Panc1 (cell line): ENCODE results near the gene SNX33.

Experiments used
- POLR2AphosphoS5 ChIP-seq: IDR thresholded peaks from 2 replicates; pipeline ENCODE4 v1.6.1; 2012; ENCODE audit warnings: mild to moderate bottlenecking, low read depth, low read length, moderate library complexity
- SIN3A ChIP-seq: IDR thresholded peaks from 2 replicates; pipeline ENCODE4 v1.6.1; 2012; ENCODE audit warnings: low read depth, mild to moderate bottlenecking, low read length, moderate library complexity, borderline replicate concordance; ENCODE audit not compliant: insufficient read depth
- TF ChIP-seq, protein P1 (sequence below): fragments of 450-650 bp; IDR thresholded peaks from 2 replicates; pipeline ENCODE4 v1.5.1; 2017; ENCODE audit warnings: mild to moderate bottlenecking
- TF ChIP-seq, protein P2 (sequence below), 2 experiments: IDR thresholded peaks; 2 replicates each; pipeline ENCODE4 v1.6.1; 2011 to 2012; ENCODE audit warnings: low read depth in 2 of 2, control low read depth in 1 of 2, low read length in 1 of 2, mild to moderate bottlenecking in 1 of 2, moderate library complexity in 1 of 2; ENCODE audit not compliant: insufficient read depth in 1 of 2

DNA sequence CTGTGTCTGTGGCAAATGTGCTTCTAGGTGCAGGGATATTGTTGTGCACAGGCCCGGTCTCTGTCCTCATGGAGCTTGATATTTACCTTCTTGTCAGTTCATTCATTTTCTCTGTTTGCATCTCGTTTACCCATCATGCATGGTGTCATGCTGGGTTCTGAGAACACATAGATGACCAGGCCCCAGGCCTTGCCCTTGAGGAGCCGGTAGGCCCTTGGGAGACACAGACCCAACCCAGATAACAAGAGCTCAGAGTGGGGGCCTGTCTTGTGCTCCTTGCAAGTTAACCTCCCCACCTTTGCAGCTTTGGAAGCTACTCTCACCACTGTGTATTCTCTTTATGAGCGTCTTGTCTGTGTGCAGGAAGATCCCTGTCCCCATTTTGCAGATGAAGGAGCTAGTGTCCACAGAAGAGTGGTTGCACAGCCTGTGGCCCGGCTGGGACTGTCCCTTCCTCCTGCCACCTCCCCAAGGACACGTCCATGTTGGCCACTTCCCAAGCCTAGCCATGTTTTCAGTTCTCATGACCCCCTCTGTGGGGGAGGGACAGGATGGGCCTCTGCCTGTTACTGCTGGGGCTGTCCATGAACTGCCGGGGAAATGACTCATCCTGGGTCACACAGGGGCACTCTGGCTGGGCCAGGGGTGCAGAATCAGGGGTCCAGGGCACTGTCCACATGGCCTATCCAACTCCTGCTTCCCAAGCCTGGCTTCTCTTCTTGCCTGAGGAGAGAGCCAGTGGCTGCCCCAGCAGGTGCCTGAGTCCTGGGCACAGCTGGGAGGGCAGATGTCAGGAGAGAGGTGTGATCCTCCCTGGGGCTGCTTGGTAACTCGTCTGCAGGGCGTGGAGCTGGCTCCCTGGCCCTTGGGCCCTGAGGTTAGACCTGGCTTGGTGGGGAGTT is 3.4 kb downstream of the SNX33 start:
- TF ChIP-seq SIN3A (no peak), POLR2AphosphoS5 (no peak)
- TF ChIP-seq, protein P1, sequence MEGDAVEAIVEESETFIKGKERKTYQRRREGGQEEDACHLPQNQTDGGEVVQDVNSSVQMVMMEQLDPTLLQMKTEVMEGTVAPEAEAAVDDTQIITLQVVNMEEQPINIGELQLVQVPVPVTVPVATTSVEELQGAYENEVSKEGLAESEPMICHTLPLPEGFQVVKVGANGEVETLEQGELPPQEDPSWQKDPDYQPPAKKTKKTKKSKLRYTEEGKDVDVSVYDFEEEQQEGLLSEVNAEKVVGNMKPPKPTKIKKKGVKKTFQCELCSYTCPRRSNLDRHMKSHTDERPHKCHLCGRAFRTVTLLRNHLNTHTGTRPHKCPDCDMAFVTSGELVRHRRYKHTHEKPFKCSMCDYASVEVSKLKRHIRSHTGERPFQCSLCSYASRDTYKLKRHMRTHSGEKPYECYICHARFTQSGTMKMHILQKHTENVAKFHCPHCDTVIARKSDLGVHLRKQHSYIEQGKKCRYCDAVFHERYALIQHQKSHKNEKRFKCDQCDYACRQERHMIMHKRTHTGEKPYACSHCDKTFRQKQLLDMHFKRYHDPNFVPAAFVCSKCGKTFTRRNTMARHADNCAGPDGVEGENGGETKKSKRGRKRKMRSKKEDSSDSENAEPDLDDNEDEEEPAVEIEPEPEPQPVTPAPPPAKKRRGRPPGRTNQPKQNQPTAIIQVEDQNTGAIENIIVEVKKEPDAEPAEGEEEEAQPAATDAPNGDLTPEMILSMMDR = no peak
- TF ChIP-seq, protein P2, sequence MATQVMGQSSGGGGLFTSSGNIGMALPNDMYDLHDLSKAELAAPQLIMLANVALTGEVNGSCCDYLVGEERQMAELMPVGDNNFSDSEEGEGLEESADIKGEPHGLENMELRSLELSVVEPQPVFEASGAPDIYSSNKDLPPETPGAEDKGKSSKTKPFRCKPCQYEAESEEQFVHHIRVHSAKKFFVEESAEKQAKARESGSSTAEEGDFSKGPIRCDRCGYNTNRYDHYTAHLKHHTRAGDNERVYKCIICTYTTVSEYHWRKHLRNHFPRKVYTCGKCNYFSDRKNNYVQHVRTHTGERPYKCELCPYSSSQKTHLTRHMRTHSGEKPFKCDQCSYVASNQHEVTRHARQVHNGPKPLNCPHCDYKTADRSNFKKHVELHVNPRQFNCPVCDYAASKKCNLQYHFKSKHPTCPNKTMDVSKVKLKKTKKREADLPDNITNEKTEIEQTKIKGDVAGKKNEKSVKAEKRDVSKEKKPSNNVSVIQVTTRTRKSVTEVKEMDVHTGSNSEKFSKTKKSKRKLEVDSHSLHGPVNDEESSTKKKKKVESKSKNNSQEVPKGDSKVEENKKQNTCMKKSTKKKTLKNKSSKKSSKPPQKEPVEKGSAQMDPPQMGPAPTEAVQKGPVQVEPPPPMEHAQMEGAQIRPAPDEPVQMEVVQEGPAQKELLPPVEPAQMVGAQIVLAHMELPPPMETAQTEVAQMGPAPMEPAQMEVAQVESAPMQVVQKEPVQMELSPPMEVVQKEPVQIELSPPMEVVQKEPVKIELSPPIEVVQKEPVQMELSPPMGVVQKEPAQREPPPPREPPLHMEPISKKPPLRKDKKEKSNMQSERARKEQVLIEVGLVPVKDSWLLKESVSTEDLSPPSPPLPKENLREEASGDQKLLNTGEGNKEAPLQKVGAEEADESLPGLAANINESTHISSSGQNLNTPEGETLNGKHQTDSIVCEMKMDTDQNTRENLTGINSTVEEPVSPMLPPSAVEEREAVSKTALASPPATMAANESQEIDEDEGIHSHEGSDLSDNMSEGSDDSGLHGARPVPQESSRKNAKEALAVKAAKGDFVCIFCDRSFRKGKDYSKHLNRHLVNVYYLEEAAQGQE (IDR thresholded peaks at IDR 0.05; ENCODE audit: insufficient read depth in 1 of 2, low read depth in 2 of 2, low read length in 1 of 2) = no peak
